Activated CD8-positive, alpha-beta T cell treated with anti-CD3 and anti-CD28 coated beads for 36 hours (primary cell): Measurements from ENCODE around the gene ZNF692. TPM values are rescaled to one million over a fixed set of nuclear protein-coding genes. Genes with fewer than 3 reads are reported as not detected.
A peak's percentile ranks its signal among the peaks of the same experiment; 100 is the strongest.
"Not testable (repeated sequence)": the region's sequence is repeated elsewhere in the genome, so short reads cannot be mapped to it uniquely, and the experiment has no call there.

Experiments
- ATAC-seq: fragments of 200-7000 bp; cut with Tn5 transposase; one replicate; pipeline ENCODE4 v1.10.0; 2021; ENCODE audit warnings: mild to moderate bottlenecking, moderate library complexity
- CTCF ChIA-PET: fragments of 350-600 bp; sonication (Branson Sonifier 250); formaldehyde crosslinking; loops from one replicate; lab custom pipeline; 2021; ENCODE audit warnings: antibody characterized with exemption; lab: Charles Lee
- POLR2A ChIA-PET: fragments of 350-600 bp; sonication (Branson Sonifier 250); formaldehyde crosslinking; loops from one replicate; lab custom pipeline; 2021; ENCODE audit warnings: antibody characterized with exemption; lab: Charles Lee
- DNase-seq: peaks from one replicate; pipeline ENCODE4 v3.0.0-alpha.2; 2020
- H3K27ac Mint-ChIP-seq: one replicate; pipeline ENCODE4 v1.8.0; 2021; ENCODE audit warnings: mild to moderate bottlenecking, mixed read lengths
- H3K27me3 Mint-ChIP-seq: one replicate; pipeline ENCODE4 v1.8.0; 2021; ENCODE audit warnings: mixed read lengths
- H3K36me3 Mint-ChIP-seq: one replicate; pipeline ENCODE4 v1.8.0; 2021; ENCODE audit warnings: low read depth, mixed read lengths
- H3K4me1 Mint-ChIP-seq: one replicate; pipeline ENCODE4 v1.8.0; 2021; ENCODE audit warnings: low read depth, mixed read lengths
- H3K4me3 Mint-ChIP-seq: one replicate; pipeline ENCODE4 v1.8.0; 2021; ENCODE audit warnings: mild to moderate bottlenecking, moderate library complexity, mixed read lengths
- H3K9me3 Mint-ChIP-seq: one replicate; pipeline ENCODE4 v1.8.0; 2021; ENCODE audit warnings: mixed read lengths
- CTCF ChIP-seq: fragments of 200-600 bp; IDR thresholded peaks from one replicate; pipeline ENCODE4 v1.8.0; 2022; ENCODE audit warnings: antibody characterized with exemption, mild to moderate bottlenecking
- intact Hi-C: fragments of 100-400 bp; cut with micrococcal nuclease; formaldehyde crosslinking; loops from one replicate; pipeline ENCODE4 v1.10.0; 2022
- total RNA-seq, 2 experiments: library from RNA; stranded (reverse); gene quantifications; one replicate each; pipeline ENCODE4 v1.2.3, GENCODE V29; 2021

The ZNF692 gene
- total RNA-seq, 2 experiments from 2014 or later: 80.8 to 85.6 TPM

DNA sequence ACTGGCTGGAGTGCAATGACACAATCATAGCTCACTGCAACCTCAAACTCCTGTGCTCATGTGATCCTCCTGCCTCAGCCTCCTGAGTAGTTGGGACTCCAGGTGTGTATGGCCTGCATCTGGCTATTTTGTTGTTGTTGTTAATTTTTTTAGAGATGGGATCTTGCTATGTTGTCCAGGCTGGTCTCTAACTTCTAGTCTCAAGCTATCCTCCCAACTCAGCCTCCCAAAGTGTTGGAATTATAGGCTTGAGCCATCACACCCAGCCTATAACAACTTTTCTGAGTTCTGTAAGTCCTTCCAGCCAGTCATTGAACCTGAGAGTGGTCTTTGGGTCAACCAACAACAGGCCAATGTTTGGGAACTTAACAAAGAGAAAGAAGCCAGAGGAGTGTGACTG is 36.0 kb upstream of the ZNF692 start:
- intact Hi-C loops: no loop called here
- Mint-ChIP-seq H3K27me3 (peaks cover 19% of the 10 kb centered on the region), H3K36me3 (no peaks in the 10 kb centered on the region), H3K9me3 (no peaks in the 10 kb centered on the region), H3K4me1 (no peaks in the 10 kb centered on the region), H3K27ac (no peak overlapping the region), H3K4me3 (no peak overlapping the region)
- TF ChIP-seq CTCF: no peak
- ATAC-seq (no peak), DNase-seq (no peak)
- ChIA-PET POLR2A (interaction anchor here (0.7 kb wide), 1 partner anchor 11 kb away, joined by 3 read pairs; the partner anchor contains the start of gene PGBD2), CTCF (no interaction called here)

DNA sequence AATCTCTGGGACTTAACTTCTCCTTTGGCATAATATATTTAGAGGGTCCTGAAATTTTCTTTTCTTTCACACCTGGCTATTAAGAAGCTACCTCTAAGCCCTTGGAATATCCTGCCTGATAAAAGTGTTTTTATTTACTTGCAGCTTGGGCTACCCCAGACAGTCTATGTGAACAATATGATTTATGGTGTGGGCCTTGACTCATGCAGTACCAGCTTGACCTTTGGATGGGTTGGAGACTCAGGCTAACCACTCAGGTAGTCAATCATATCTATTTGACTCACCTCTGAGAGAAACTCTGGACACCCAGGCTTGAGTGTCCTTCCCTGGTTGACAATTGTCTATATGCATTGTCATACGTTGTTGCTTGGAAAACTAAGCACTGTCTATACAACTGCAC is 33.7 kb upstream of the ZNF692 start:
- POLR2A ChIA-PET: no interaction called here

DNA sequence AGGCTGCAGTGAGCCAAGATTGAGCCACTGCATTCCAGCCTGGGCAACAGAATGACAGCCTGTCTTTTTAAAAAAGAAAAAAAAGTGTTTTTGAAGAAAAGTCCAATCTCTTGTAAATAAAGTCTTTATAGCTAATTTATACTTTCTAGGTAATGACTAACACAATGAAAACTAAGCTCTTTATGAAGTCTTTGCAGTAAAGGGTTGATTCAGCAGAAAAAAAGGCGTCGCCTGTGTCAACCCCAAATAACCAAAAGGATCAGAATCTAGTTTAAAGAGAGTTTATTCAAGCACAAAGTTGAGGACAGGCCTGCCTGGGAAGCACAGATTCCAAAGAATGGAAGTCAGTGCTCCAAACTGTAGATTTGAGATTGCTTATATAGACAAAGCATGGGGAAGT is 32.9 kb upstream of the ZNF692 start:
- DNase-seq (no peak), ATAC-seq (no peak)
- TF ChIP-seq CTCF: no peak
- ChIA-PET POLR2A (no interaction called here), CTCF (interaction anchor here (1.3 kb wide), 1 partner anchor 18 kb away, joined by 3 read pairs; no protein-coding TSS in a partner anchor)
- H3K4me3 Mint-ChIP-seq: no peak overlapping the region
- peaks cover 12% of the 10 kb centered on the region for H3K27me3 Mint-ChIP-seq
- intact Hi-C loops: no loop called here
- no peaks in the 10 kb centered on the region for H3K36me3 Mint-ChIP-seq
- no peaks in the 10 kb centered on the region for H3K9me3 Mint-ChIP-seq
- H3K27ac Mint-ChIP-seq: no peak overlapping the region
- H3K4me1 Mint-ChIP-seq: no peaks in the 10 kb centered on the region

More for the DNA sequence above, 33.7 kb upstream of the ZNF692 start:
- Mint-ChIP-seq H3K4me3 (no peak overlapping the region), H3K9me3 (no peaks in the 10 kb centered on the region), H3K4me1 (no peaks in the 10 kb centered on the region), H3K36me3 (no peaks in the 10 kb centered on the region), H3K27me3 (peaks cover 12% of the 10 kb centered on the region), H3K27ac (no peak overlapping the region)
- TF ChIP-seq CTCF: no peak
- CTCF ChIA-PET: interaction anchor here (0.6 to 1.3 kb wide), 2 partner anchors 18 to 34 kb away, joined by 3 read pairs; no protein-coding TSS in a partner anchor
- ATAC-seq: no peak
- DNase-seq: no peak
- intact Hi-C loops: no loop called here

DNA sequence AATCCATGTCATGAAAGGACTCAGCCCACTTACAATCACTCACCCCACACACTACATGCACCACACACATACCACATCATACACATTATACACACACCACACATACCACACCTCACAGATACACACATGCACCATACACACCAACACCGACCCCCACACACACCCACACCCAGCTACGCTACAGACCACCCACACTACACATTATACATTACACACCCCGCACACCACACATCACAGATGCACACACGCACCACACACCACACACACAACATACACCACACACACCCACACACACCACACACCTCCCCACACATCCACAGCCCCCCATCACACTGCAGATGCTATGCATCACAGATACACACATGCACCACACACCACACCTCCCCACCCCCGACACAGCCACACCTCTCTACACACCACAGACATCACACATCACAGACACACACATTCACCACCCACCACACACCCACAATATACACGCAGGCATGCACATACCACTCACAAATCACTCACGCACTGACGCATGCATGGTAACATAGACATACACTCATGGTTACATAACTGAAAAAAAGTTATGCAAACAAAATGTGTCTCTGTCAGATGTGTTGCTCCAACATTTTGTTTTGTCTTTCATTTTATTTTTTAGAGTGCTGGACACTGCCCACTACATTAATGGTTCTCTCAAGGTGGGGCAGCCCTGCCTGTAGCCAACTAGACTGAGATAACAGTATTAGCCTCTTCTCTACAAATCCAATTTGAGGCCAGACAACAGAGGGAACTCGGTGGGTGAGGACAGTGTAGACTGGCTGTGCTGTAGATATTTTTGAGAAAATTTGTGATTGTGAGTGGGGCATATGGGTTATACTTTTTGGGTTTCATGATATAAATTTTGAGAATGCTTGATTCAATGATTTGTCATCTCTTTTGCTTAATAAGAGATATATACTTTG is 31.9 kb upstream of the ZNF692 start:
- POLR2A ChIA-PET: no interaction called here
- CTCF ChIA-PET: no interaction called here
- ATAC-seq: peak; percentile 30
- peak; percentile 5 for DNase-seq
- Mint-ChIP-seq H3K36me3 (no peaks in the 10 kb centered on the region), H3K27ac (no peak overlapping the region), H3K27me3 (peaks cover 11% of the 10 kb centered on the region), H3K9me3 (no peaks in the 10 kb centered on the region), H3K4me3 (no peak overlapping the region), H3K4me1 (no peaks in the 10 kb centered on the region)
- no peak for TF ChIP-seq CTCF
- intact Hi-C loops: no loop called here

DNA sequence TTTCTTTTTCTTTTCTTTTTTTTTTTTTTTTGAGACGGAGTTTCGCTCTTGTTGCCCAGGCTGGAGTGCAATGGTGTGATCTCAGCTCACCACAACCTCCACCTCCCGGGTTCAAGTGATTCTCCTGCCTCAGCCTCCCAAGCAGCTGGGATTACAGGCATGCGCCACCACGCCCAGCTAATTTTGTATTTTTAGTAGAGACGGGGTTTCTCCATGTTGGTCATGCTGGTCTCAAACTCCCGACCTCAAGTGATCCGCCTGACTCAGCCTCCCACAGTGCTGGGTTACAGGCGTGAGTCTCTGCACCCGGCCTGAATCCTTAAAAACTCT is 31.0 kb upstream of the ZNF692 start:
- H3K4me1 Mint-ChIP-seq, ATAC-seq, H3K27ac Mint-ChIP-seq, CTCF ChIA-PET, H3K9me3 Mint-ChIP-seq, H3K36me3 Mint-ChIP-seq, DNase-seq, H3K4me3 Mint-ChIP-seq, POLR2A ChIA-PET, intact Hi-C loops: not testable (repeated sequence)
- H3K27me3 Mint-ChIP-seq: peaks cover 11% of the 10 kb centered on the region
